HG03066 (cell line): ENCODE results near the gene SULT1A2.
"Not testable (repeated sequence)": the region's sequence is repeated elsewhere in the genome, so short reads cannot be mapped to it uniquely, and the experiment has no call there.

ENCODE experiments used
- ATAC-seq: cut with Tn5 transposase; IDR thresholded peaks from one replicate; pipeline ENCODE4 v1.9.1; 2021; ENCODE audit warnings: low read depth; ENCODE audit not compliant: unreplicated experiment

The SULT1A2 gene

DNA sequence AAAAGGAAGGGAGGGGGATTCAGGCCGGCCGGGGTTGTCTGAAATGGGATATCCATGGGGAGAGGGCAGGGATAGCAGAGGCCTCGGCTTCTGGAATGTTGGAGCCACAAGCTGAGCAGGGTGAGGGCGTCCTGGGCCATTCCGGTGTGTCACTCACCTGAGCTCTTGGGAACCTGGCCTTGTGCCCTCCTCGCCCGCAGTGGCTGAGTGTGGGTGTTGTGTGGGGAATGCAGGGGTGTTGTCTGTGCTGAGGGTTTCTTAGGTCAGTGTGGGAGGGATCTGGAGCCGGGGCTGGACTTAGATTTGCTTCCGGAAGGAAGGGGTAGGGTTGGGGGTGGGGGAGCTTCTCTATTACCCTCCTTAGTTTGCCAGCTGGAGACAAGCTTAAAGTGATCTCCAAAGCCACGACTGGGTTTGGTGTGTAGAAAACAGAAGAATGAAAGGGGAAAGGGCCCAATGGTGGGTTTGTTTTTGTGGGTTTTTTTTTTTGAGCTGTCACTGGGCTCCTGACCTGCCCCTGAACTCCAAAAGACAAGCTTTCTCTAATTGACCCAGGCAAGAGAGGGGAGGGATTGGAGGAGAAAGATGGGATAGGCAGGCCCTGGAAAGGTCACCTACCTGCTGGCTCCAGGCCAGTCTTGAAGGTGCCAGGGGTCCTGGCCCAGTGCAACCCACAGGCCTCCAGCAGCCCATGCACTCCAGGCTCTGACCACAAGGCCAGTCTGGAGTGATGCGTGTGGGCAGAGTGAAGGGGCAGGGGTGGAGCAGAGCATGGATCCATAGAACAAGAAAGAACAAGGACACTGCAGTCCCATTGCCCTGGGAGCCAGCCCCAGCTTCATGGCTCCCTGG is at the start of gene SULT1A2:
SULT1A2 (minus strand) TSS at position 211 of the 852 bp plus-strand sequence. CDS start 1,120 bp downstream, outside the sequence.
- ATAC-seq = no peak

DNA sequence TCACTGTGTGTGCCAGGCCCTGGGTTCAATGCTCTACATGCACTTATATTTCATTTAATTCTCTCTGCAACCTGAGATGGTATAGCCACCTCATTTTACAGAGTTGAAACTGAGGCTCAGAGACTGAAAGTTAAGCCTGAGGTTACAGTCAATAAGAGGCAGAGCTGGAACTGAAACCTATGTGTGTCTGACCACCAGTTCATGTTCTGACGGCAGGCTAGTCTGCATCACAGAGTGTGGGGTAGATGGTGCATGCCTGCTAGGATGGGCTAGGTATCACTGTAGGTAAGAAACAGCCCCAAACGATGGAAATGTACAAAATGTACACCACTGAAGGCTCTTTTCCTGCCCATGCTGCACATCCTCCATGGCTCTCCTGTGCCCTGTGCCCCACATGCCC is 43.1 kb upstream of the SULT1A2 start:
- ATAC-seq = not testable (repeated sequence)

DNA sequence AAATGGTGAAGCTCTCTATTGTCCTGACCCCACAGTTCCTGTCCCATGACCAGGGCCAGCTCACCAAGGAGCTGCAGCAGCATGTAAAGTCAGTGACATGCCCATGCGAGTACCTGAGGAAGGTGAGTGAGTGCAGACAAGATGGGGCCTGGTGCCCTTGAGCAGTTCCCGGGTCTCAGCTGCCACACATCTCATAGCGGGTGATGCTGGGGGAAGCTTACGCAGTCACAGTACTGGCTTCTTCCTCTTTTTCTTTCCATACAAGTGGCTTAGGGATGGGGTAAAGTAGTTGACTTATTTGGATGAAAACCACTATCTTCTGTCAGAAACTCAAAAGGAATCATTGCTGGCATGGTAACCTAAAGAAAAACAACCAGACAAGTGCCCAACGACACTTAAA is 41.5 kb upstream of the SULT1A2 start:
- not testable (repeated sequence) for ATAC-seq

DNA sequence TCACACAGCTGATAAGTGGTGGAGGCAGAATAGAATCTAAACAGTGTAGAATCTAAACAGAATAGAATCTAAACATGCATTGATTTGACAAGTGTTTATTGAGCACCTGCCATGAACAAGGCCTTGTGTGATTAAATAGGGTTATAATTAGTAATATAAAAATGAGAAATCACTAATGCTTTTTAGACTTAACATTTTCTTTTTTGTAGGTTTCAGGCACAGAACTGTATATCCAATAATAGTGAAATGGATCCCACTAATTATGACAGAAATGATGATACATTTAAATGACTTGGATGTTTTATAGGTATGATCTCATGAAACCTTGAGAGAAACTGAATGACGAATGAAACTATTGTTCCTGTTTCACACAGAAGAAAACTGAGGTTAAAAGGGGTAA is 40.9 kb upstream of the SULT1A2 start, which contains the start of gene NPIPB8:
NPIPB8 (plus strand) TSS at position 301 of the 400 bp plus-strand sequence. CDS start 296 bp downstream, outside the sequence.
- ATAC-seq = not testable (repeated sequence)

DNA sequence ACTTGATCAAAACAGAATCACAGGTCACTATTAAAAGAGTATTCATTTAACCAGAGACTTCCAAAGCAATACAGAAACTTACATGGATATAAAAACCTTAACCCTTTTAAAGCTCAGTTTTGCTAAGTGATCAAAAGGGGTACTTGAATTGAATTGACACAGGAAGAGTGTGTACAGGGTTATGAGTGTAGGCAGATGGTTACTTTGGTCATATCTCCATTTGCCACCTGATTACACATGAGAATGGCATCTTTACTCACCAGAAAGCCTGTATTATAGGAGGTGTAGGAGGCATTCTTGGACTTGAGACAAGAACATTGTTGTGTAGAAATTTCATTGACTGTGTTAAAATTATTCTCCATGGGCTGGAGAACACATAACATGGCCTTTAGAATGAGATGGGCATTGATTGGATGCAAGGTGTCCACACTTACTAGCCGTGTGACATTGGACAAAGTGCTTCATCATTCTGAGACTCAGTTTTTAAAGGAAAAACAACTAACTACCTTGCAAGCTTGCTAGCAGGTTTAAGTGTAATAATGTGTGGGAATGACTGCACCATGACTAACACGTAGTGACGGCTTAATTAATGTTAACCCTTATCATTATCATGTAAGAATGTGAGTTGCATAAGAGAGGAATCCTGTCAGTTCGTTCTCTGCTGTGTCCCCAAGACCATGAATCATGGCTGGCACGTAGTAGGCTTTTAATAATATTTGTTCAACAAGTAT is 39.4 kb upstream of the SULT1A2 start:
- not testable (repeated sequence) for ATAC-seq

DNA sequence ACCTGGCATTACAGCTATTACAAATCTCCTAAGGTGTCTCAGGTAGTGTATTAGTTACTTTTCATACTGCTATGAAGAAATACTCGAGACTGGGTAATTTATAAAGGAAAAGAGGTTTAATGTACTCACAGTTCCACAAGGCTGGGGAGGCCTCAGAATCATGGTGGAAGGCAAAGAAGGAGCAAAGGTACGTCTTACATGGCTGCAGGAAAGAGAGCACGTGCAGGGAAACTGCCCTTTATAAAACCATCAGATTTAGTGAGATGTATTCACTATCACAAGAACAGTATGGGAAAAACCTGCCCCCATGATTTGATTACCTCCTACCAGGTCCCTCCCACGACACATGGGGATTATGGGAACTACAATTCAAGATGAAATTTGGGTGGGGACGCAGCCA is 34.1 kb upstream of the SULT1A2 start:
- ATAC-seq = not testable (repeated sequence)

DNA sequence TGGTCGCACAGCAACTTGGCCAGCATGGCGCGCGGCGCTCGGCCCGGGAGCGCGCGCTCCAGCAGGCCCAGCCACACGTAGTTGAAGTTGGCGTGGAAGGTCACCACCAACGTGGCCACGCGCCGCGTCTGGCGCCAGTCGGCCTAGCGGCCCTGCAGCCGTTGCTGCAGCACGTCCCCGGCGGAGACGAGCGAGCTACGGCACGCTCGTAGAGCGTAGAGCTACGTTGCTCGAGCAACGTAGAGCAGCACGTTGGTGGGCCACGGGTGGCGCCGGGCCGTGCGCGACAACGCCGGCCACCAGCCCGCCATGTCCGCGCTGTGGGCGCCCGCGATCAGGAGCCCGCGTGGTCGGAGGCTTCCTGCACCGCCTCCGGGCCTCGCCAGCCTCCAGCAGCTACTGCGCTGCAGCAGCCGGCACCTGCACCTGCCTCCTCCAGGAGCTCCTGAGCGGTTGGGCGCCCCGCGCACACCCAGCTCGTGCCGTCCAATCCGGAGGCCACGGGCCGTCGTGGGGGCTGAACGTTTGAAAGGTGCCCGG is 26.4 kb upstream of the SULT1A2 start:
- no peak for ATAC-seq

DNA sequence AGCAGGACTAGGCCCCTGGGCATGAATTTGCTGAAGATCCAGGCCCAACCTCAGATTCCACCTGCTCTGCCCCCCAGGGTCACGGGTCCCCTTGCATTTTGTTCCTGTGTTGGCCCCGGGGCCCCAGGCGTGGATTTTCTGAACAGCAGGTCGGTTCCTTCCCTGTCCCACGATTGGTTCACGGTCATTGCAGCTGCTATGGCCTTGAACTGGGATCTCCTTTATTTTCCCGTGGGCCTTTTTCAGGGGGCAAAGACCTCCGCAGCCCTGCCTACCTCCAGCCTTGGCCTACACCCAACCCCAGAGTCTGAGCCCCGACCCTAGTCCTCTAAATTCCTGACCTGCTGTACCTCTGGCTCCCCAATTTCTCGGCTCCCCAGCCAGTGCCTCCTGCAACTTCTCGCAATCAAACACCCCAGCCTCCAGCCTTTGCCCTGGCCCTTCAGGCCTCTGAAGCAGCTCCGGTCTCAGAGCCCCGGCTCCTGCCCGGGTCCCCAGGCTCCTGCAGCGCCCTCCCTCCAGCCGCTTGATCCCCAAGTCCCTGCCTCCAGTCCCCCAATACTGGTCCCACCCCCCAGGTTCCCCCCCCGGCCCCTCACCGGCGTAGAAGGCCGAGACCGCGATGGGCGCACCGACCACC is 25.8 kb upstream of the SULT1A2 start:
- ATAC-seq = not testable (repeated sequence)

DNA sequence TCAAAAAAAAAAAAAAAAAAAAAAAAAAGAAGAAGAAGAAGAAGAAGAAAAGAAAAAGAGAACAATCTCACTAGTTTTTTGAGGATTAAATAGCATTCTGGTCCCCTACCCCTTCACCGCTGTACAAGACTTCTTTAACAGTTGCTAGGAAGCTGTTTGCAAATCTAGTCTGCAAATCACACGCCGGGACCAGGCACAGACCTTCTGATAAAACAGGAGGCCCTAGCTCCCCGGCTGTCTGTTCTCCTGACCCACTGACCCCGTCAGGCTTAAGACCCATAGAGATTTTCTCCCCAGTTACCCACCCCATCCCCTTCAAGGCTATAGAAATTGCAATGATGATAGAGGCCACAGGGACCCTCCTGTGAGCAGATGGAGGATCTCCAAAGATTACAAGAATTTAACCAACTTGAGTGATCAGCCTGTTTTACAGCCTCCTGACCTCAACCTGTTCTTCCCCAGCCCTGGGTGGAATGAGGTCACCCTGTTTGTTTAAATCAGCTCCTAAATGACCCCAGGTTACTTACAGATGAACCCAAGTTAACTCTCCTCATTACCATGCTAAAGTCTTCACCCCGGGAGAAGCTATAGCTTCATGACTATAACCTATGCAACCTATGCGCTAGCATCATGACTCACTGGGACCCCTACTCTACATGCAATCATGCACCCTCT is 24.8 kb upstream of the SULT1A2 start:
- no peak for ATAC-seq

DNA sequence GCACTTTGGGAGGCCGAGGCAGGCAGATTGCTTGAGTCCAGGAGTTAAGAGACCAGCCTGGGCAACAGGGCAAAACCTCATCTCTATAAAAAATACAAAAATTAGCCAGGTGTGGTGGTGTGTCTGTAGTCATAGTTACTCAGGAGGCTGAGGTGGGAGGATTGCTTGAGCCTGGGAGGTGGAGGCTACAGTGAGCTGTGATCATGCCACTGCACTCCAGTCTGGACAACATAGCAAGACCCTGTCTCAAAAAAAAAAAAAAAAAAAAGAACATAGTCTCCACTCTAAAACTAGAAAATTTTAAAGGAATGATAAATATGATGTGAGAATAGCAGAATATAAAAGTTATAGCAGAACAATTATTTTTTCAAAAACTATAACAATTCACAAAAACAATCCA is 23.5 kb upstream of the SULT1A2 start:
- not testable (repeated sequence) for ATAC-seq

DNA sequence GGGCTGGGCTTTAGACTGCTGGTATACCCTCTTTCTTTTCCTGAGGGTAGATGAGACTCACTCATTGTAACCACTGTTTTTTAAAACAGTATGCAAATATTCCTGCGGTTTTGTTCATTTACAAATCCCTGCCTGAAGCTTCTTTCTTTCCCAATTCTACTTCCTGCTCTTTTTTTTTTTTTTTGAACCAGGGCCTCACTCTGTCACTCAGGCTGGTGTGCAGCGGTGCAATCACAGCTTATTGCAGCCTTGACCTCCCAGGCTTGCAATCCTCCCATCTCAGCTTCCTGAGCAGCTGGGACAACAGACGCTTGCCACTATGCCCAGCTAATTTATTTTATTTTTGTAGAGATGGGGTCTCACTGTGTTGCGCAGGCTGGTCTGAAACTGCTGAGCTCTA is 21.0 kb upstream of the SULT1A2 start:
- no peak for ATAC-seq

DNA sequence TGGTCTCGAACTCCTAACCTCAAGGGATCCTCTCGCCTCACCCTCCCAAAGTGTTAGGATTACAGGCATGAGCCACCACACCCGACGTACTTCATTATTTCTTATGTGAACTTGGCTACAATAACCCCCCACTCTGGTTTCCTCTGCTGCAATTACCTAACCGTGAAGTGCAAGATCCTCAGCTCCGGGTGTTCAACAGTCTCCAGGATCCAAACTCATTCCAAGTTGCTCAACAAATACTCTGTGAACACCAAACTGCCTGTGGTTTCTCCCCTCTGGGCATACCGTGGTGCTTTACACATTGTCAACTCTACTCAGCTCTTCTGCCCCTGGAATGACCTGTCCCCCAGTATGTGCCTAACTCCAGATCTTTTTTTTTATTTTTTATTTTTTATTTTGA is 19.8 kb upstream of the SULT1A2 start:
- no peak for ATAC-seq

DNA sequence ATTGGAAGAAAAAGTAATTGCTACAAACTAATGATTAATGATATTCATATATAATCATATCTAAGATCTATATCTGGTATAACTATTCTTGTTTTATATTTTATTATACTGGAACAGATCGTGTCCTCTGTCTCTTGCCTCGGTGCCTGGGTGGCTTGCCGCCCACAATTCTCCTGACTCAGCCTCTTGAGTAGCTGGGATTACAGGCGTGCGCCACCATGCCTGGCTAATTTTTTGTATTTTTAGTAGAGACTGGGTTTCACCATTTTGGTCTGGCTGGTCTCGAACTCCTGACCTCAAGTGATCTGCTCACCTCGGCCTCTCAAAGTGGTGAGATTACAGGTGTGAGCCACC is 19.4 kb upstream of the SULT1A2 start:
- ATAC-seq = not testable (repeated sequence)

DNA sequence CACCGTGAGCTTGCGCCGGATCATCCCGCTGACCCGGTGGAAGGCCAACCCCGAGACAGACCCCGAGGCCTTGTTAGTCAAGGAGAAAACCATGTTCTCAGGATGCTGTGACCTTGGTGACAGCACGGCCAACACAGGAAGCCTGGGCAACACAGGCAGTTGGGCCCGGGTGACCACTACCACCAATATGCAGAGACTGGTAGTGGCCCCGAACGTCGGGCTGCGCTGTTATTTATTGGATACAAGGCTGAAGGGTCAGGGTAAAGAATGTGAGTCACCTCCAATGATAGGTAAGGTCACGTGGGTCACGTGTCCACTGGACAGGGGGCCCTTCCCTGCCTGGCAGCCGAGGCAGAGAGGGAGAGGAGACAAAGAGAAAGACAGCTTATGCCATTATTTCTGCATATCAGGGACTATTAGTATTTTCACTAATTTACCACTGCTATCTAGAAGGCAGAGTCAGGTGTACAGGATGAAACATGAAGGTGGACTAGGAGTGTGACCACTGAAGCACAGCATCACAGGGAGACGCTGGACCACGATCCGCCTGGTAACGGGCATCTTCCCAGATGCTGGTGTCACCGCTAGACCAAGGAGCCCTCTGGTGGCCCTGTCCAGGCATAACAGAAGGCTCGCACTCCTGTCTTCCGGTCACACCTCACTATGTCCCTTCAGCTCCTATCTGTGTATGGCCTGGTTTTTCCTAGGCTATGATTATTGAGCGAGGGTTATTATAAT is 18.8 kb upstream of the SULT1A2 start:
- not testable (repeated sequence) for ATAC-seq

DNA sequence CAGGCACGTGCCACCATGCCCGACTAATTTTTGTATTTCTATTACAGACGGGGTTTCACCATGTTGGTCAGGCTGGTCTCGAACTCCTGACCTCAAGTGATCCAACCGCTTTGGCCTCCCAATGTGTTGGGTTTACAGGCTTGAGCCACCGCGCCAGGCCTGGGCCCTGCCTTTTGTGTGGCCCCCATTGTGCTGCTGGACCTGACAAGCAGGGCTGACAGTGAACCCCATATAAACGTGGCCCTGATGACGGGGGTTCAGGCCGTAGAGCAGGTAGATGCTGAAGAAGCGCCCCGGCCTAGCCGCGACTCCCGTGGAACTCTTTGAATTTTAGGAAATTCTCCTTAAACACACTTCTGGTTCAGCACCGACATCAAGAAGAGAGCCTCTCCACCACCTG is 17.7 kb upstream of the SULT1A2 start:
- ATAC-seq = not testable (repeated sequence)

DNA sequence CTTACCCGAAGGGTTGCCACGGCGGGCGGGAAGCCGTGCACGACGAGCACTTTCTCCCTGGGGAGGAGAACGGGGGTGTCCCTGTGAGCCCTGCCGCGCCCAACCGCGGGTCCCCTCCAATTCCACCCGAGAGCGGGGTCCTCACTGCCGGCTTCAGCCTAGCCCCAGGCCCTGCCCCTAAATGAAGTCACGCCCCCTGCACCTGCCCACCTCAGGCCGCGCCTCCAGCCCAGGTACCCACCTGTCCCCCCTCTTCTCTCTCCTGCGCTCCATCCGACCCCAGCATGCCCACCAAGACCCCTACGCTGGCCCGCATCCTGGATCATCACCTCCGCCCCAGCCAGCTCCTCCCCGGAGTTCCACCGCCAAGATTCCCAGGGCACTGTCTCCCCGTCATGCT is 17.1 kb upstream of the SULT1A2 start:
- not testable (repeated sequence) for ATAC-seq

DNA sequence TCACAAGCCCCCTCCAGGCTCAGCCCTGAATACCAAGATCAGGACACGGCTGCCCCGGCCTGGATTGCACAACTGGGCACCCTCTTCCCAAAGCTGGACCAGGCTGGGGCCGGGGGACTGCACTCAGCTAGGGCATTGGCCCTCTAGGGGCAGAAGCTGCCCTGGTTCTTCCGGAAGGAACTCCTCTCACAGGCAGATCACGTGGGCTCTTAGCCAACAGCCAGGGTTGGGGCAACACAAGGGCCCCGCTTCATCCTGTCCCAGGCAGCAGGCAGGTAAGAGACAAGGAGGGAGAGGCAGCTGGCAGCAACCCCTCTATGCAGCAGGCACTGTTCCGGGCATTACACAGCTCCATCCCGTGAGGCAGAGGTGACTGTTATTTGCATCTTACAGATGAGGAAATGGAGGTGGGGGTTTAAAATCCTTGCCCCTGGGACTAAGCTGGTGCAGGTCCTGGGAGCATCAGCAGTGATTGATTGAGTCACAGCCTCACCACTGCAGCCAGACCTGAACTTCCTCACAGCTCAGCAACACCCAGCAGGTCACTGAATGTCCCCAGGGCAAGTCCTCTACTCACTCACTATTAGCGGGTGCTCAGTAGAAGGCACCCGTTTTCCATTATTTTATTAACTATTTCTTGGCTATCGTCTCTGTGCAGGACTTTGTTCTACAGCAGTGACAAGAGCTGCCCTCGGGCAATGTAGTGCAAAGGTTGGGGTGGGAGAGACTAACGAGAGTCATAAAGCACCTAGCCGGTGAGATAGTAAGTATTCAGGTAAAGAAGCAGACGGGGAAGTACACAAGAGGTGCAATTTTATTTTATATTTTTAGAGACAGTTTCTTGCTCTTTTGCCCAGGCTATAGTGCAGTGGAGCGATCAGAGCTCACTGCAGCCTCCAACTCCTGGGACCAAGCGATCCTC is 15.8 kb upstream of the SULT1A2 start:
- ATAC-seq = not testable (repeated sequence)

DNA sequence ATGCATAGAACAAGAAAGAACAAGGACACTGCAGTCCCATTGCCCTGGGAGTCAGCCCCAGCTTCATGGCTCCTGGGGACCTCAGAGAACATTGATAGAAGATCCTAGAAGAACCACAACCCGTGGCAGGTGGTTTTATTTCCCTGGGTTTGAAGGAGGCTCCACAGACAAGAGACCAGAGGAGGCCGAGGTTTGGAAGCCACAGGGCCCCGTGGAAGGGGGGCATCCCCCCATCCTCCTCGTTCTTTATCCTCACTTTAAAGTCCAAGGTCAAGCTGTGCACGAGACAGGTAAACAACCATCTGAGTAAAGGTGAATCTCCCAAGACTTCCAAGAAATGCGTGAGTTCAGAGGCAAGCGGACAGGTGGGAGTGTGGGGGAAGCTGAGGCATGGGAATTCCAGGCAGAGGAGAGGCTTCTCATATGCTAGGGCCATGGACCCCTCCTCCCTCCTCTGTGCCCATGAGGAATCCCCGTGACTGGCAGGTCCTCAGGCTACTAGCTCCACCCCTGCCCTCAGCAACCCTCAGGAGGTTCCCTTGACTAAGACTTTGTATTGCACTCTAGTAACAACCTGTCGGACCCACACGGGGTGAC is 13.8 kb upstream of the SULT1A2 start:
- no peak for ATAC-seq
